ENCODE measurements around the gene DHX38. TPM values are rescaled to one million over a fixed set of nuclear protein-coding genes. Genes with fewer than 3 reads are reported as not detected.
"Not testable (repeated sequence)": the region's sequence is repeated elsewhere in the genome, so short reads cannot be mapped to it uniquely, and the experiment has no call there.

DHX38 gene
- total RNA-seq, 2 donors from 2014 or later = 74.9 to 82.7 TPM

- DNase-seq (peak in 1 of 2 donors; percentile 3), ATAC-seq (replicated peaks in 1 of 2) (no peak)
- no peak overlapping the region for H3K4me3 Mint-ChIP-seq
- no peaks in the 10 kb centered on the region for H3K36me3 Mint-ChIP-seq (ENCODE audit: insufficient read depth in 2 of 2)
- H3K4me1 Mint-ChIP-seq (ENCODE audit: low read depth) = no peaks in the 10 kb centered on the region
- H3K27me3 Mint-ChIP-seq (ENCODE audit: low read depth) = no peaks in the 10 kb centered on the region
- H3K9me3 Mint-ChIP-seq = no peaks in the 10 kb centered on the region
- no peak overlapping the region for H3K27ac Mint-ChIP-seq
Measured at GRCh38 chr16:72066747-72067146, 26.9 kb upstream of the DHX38 start.

GRCh38 chr16:72068930-72069329, 24.7 kb upstream of the DHX38 start:
- no peaks in the 10 kb centered on the region for H3K9me3 Mint-ChIP-seq
- H3K36me3 Mint-ChIP-seq (ENCODE audit: insufficient read depth in 2 of 2) = no peaks in the 10 kb centered on the region
- H3K4me3 Mint-ChIP-seq = no peak overlapping the region
- no peaks in the 10 kb centered on the region for H3K27me3 Mint-ChIP-seq (ENCODE audit: low read depth)
- ATAC-seq (replicated peaks in 1 of 2) = no peak
- DNase-seq = no peak
- no peaks in the 10 kb centered on the region for H3K4me1 Mint-ChIP-seq (ENCODE audit: low read depth)
- H3K27ac Mint-ChIP-seq = no peak overlapping the region

- Mint-ChIP-seq H3K27ac (no peak overlapping the region), H3K4me3 (no peak overlapping the region), H3K9me3 (no peaks in the 10 kb centered on the region), H3K36me3 (ENCODE audit: insufficient read depth in 2 of 2) (no peaks in the 10 kb centered on the region), H3K4me1 (ENCODE audit: low read depth) (no peaks in the 10 kb centered on the region), H3K27me3 (ENCODE audit: low read depth) (no peaks in the 10 kb centered on the region)
- DNase-seq (no peak), ATAC-seq (replicated peaks in 1 of 2) (no peak)
Measured at GRCh38 chr16:72072514-72073342, 20.9 kb upstream of the DHX38 start.

- no peaks in the 10 kb centered on the region for H3K9me3 Mint-ChIP-seq
- no peak overlapping the region for H3K27ac Mint-ChIP-seq
- DNase-seq (no peak), ATAC-seq (replicated peaks in 1 of 2) (no peak)
- no peaks in the 10 kb centered on the region for H3K36me3 Mint-ChIP-seq (ENCODE audit: insufficient read depth in 2 of 2)
- no peak overlapping the region for H3K4me3 Mint-ChIP-seq
- no peaks in the 10 kb centered on the region for H3K27me3 Mint-ChIP-seq (ENCODE audit: low read depth)
- H3K4me1 Mint-ChIP-seq (ENCODE audit: low read depth) = no peaks in the 10 kb centered on the region
Measured at GRCh38 chr16:72073560-72074230, 20.0 kb upstream of the DHX38 start.

- not testable (repeated sequence) for H3K4me1 Mint-ChIP-seq (ENCODE audit: low read depth); H3K9me3 Mint-ChIP-seq
Measured at GRCh38 chr16:72075067-72075466, 18.6 kb upstream of the DHX38 start.

GRCh38 chr16:72076991-72077706, 16.5 kb upstream of the DHX38 start:
- H3K9me3 Mint-ChIP-seq; H3K36me3 Mint-ChIP-seq (ENCODE audit: insufficient read depth in 2 of 2); H3K4me3 Mint-ChIP-seq; H3K27me3 Mint-ChIP-seq (ENCODE audit: low read depth); DNase-seq; H3K4me1 Mint-ChIP-seq (ENCODE audit: low read depth); H3K27ac Mint-ChIP-seq; ATAC-seq (replicated peaks in 1 of 2): not testable (repeated sequence)

More at GRCh38 chr16:72075067-72075466, 18.6 kb upstream of the DHX38 start:
- DNase-seq; ATAC-seq (replicated peaks in 1 of 2); H3K36me3 Mint-ChIP-seq (ENCODE audit: insufficient read depth in 2 of 2); H3K27me3 Mint-ChIP-seq (ENCODE audit: low read depth); H3K4me3 Mint-ChIP-seq; H3K27ac Mint-ChIP-seq: not testable (repeated sequence)

GRCh38 chr16:72083778-72084404, 9.8 kb upstream of the DHX38 start:
- peaks cover 15 to 29% of the 10 kb centered on the region in 2 donors for H3K36me3 Mint-ChIP-seq (ENCODE audit: insufficient read depth in 2 of 2)
- peaks cover 1 to 2% of the 10 kb centered on the region in 2 donors for H3K9me3 Mint-ChIP-seq
- no peak for ATAC-seq (replicated peaks in 1 of 2)
- H3K4me1 Mint-ChIP-seq (ENCODE audit: low read depth) = no peaks in the 10 kb centered on the region
- H3K27me3 Mint-ChIP-seq (ENCODE audit: low read depth) = no peaks in the 10 kb centered on the region
- no peak overlapping the region for H3K4me3 Mint-ChIP-seq
- DNase-seq = no peak
- no peak overlapping the region for H3K27ac Mint-ChIP-seq

GRCh38 chr16:72084445-72084844, 9.2 kb upstream of the DHX38 start:
- Mint-ChIP-seq H3K9me3 (peaks cover 1 to 2% of the 10 kb centered on the region in 2 donors), H3K27ac (no peak overlapping the region), H3K36me3 (ENCODE audit: insufficient read depth in 2 of 2) (peaks cover 18 to 31% of the 10 kb centered on the region in 2 donors), H3K4me1 (ENCODE audit: low read depth) (no peaks in the 10 kb centered on the region), H3K27me3 (ENCODE audit: low read depth) (no peaks in the 10 kb centered on the region), H3K4me3 (no peak overlapping the region)
- no peak for DNase-seq
- no peak for ATAC-seq (replicated peaks in 1 of 2)

GRCh38 chr16:72085002-72085401, 8.6 kb upstream of the DHX38 start:
- Mint-ChIP-seq H3K4me1 (ENCODE audit: low read depth) (no peaks in the 10 kb centered on the region), H3K27me3 (ENCODE audit: low read depth) (no peaks in the 10 kb centered on the region), H3K9me3 (peaks cover 1 to 2% of the 10 kb centered on the region in 2 donors), H3K36me3 (ENCODE audit: insufficient read depth in 2 of 2) (peaks cover 18 to 32% of the 10 kb centered on the region in 2 donors), H3K4me3 (no peak overlapping the region), H3K27ac (no peak overlapping the region)
- DNase-seq (no peak), ATAC-seq (replicated peaks in 1 of 2) (no peak)

- DNase-seq (no peak), ATAC-seq (replicated peaks in 1 of 2) (no peak)
- H3K27me3 Mint-ChIP-seq (ENCODE audit: low read depth) = no peaks in the 10 kb centered on the region
- peak overlapping the region; percentile 95 to 99 for H3K4me3 Mint-ChIP-seq
- peak overlapping the region; percentile 86 for H3K27ac Mint-ChIP-seq
- peaks cover 7 to 16% of the 10 kb centered on the region in 2 donors for H3K36me3 Mint-ChIP-seq (ENCODE audit: insufficient read depth in 2 of 2)
- H3K9me3 Mint-ChIP-seq = no peaks in the 10 kb centered on the region
- H3K4me1 Mint-ChIP-seq (ENCODE audit: low read depth) = peaks cover 46% of the 10 kb centered on the region
Measured at GRCh38 chr16:72091217-72091616, 2.4 kb upstream of the DHX38 start.

GRCh38 chr16:72092832-72093447, 707 bp upstream of the DHX38 start:
- Mint-ChIP-seq H3K4me3 (peak overlapping the region; percentile 95 to 99), H3K27me3 (ENCODE audit: low read depth) (no peaks in the 10 kb centered on the region), H3K36me3 (ENCODE audit: insufficient read depth in 2 of 2) (peaks cover 12 to 25% of the 10 kb centered on the region in 2 donors), H3K4me1 (ENCODE audit: low read depth) (peaks cover 52% of the 10 kb centered on the region), H3K9me3 (no peaks in the 10 kb centered on the region), H3K27ac (peak overlapping the region; percentile 99)
- peak; percentile 39 to 42 for ATAC-seq (replicated peaks in 1 of 2)
- DNase-seq = peak in 1 of 2 donors; percentile 21

- H3K4me1 Mint-ChIP-seq (ENCODE audit: low read depth) = peaks cover 52% of the 10 kb centered on the region
- H3K9me3 Mint-ChIP-seq = no peaks in the 10 kb centered on the region
- H3K4me3 Mint-ChIP-seq = peak overlapping the region; percentile 95 to 99
- DNase-seq (peak; percentile 49 to 59), ATAC-seq (replicated peaks in 1 of 2) (peak in 1 of 2 donors; percentile 11)
- H3K36me3 Mint-ChIP-seq (ENCODE audit: insufficient read depth in 2 of 2) = peaks cover 7 to 26% of the 10 kb centered on the region in 2 donors
- no peaks in the 10 kb centered on the region for H3K27me3 Mint-ChIP-seq (ENCODE audit: low read depth)
- peak overlapping the region; percentile 99 for H3K27ac Mint-ChIP-seq
Measured at GRCh38 chr16:72094266-72094610, 591 bp downstream of the DHX38 start.
